OCI-LY3 (cell line): ENCODE data around the gene TMEM185B.

Experiments used
- CTCF ChIP-seq: fragments of 200-600, 300-600 bp; sonication (generic); IDR thresholded peaks from 2 replicates; pipeline ENCODE4 v1.5.1; 2014; ENCODE audit warnings: antibody characterized with exemption, low read length, low read depth
- EZH2phosphoT487 ChIP-seq: fragments of 200-600 bp; shearing (Covaris generic); IDR thresholded peaks from 2 replicates; pipeline ENCODE4 v1.6.1; 2018; ENCODE audit warnings: antibody characterized with exemption, mixed run types, low read depth

DNA sequence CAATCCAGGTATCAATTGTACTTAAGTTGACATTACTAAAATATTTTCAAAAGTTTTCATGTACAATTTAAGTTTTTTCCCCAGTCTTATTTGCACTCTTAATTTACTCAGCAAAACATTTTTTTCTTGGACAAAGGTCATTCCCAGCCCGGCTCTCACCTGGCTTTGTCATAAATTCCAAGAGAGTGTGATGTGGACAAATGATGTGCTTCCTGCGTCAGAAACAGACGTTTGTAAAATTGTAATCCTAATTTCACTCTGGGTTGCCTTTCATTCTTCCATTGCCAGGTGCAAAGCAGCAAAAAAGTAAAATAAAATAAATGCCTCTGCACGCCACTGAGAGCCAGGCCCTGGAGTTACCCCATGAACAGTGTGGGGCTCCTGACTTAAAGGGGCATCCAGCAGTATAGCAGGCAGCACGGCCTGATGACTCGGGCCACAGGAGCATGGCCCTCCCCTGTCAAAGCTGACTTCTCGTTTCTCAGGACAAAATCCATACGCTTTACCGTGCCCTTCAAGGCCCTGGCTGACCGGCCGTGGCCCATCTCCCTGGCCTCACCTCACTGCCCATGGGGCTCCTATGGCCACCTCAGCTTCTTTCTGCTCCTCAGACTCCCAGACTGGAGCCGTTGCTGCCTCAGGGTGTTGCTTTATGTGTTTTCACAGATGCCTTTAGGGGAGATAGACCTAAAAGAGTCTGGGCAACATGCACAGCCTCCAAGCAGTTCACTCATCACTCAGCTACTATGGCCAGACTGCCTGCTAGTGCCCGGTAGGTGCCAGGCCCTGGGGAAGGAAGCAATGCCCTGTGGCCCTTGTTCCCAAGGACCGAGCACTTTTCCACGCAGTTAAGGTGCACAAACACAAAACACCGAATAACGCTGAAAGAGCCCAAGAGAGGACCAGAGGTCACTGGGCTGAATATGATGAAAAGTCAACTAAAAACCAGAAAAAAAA lies 7.6 kb upstream of the TMEM185B start:
- no peak for TF ChIP-seq CTCF
- TF ChIP-seq EZH2phosphoT487, result no peak
